ENCODE measurements around the gene SPATA20.

The SPATA20 gene

GRCh38 chr17:50547035-50547735 is at the start of gene SPATA20:
Gene SPATA20, plus strand, starts transcription at chr17:50547174. Its CDS starts 35 bp downstream, at chr17:50547209.
- peak; percentile 81 for DNase-seq (ENCODE audit: low read depth)

GRCh38 chr17:50498021-50498874 is 48.7 kb upstream of the SPATA20 start:
- no peak for DNase-seq (ENCODE audit: low read depth)

- no peak for DNase-seq (ENCODE audit: low read depth)
Measured at GRCh38 chr17:50499270-50499669, 47.7 kb upstream of the SPATA20 start.

GRCh38 chr17:50499721-50500120 is 47.3 kb upstream of the SPATA20 start:
- no peak for DNase-seq (ENCODE audit: low read depth)

GRCh38 chr17:50501054-50501453 is 45.9 kb upstream of the SPATA20 start:
- DNase-seq (ENCODE audit: low read depth): no peak

- no peak for DNase-seq (ENCODE audit: low read depth)
Measured at GRCh38 chr17:50502301-50502990, 44.5 kb upstream of the SPATA20 start.

GRCh38 chr17:50505591-50506130 is 41.3 kb upstream of the SPATA20 start:
- DNase-seq (ENCODE audit: low read depth): no peak

- DNase-seq (ENCODE audit: low read depth): no peak
Measured at GRCh38 chr17:50506298-50506697, 40.7 kb upstream of the SPATA20 start.

- peak; percentile 74 for DNase-seq (ENCODE audit: low read depth)
Measured at GRCh38 chr17:50507871-50508572, 39.0 kb upstream of the SPATA20 start, which contains the start of gene MYCBPAP. Gene MYCBPAP, plus strand, starts transcription at chr17:50508439. Its CDS starts 236 bp downstream, at chr17:50508675.

- no peak for DNase-seq (ENCODE audit: low read depth)
Measured at GRCh38 chr17:50508573-50509460, 38.2 kb upstream of the SPATA20 start.

GRCh38 chr17:50511058-50511457 is 35.9 kb upstream of the SPATA20 start:
- DNase-seq (ENCODE audit: low read depth): no peak

- no peak for DNase-seq (ENCODE audit: low read depth)
Measured at GRCh38 chr17:50513495-50513894, 33.5 kb upstream of the SPATA20 start.

- no peak for DNase-seq (ENCODE audit: low read depth)
Measured at GRCh38 chr17:50514388-50514787, 32.6 kb upstream of the SPATA20 start.

- DNase-seq (ENCODE audit: low read depth): peak; percentile 52
Measured at GRCh38 chr17:50514936-50515702, 31.9 kb upstream of the SPATA20 start.

- no peak for DNase-seq (ENCODE audit: low read depth)
Measured at GRCh38 chr17:50517011-50517410, 30.0 kb upstream of the SPATA20 start.

- no peak for DNase-seq (ENCODE audit: low read depth)
Measured at GRCh38 chr17:50517504-50518383, 29.2 kb upstream of the SPATA20 start.

GRCh38 chr17:50518384-50519023 is 28.5 kb upstream of the SPATA20 start:
- no peak for DNase-seq (ENCODE audit: low read depth)

GRCh38 chr17:50519141-50519834 is 27.7 kb upstream of the SPATA20 start:
- DNase-seq (ENCODE audit: low read depth): no peak

Measured in stromal cell of bone marrow (primary cell).